ENCODE data around the gene WASHC1. TPM values are rescaled to one million over a fixed set of nuclear protein-coding genes. Genes with fewer than 3 reads are reported as not detected.
"Not testable (repeated sequence)": the region's sequence is repeated elsewhere in the genome, so short reads cannot be mapped to it uniquely, and the experiment has no call there.

The WASHC1 gene
- total RNA-seq, 4 donors from 2014 or later = 4.2 to 10.6 (median 6.0) TPM

GRCh38 chr9:11206-11605, 18.1 kb downstream of the WASHC1 start:
- not testable (repeated sequence) for H3K4me1 ChIP-seq, H3K9me3 ChIP-seq, H3K27me3 ChIP-seq, ATAC-seq, H3K36me3 ChIP-seq, H3K4me3 ChIP-seq, H3K27ac ChIP-seq
- peak in 1 of 4 experiments; percentile 23 for TF ChIP-seq CTCF (IDR thresholded peaks at IDR 0.05)
- no CpG with 5 or more reads among the region's 26 CpGs for WGBS, 2 donors (ENCODE audit: low coverage in 1 of 2)

- not testable (repeated sequence) for H3K4me1 ChIP-seq, H3K36me3 ChIP-seq, H3K27ac ChIP-seq, ATAC-seq, H3K27me3 ChIP-seq, H3K9me3 ChIP-seq, H3K4me3 ChIP-seq
- WGBS, 2 donors (ENCODE audit: low coverage in 1 of 2) = 59 to 76% methylated on average over 5 to 6 of the region's 41 CpGs
Measured at GRCh38 chr9:10653-11053, 18.6 kb downstream of the WASHC1 start.

- H3K27me3 ChIP-seq, H3K4me3 ChIP-seq, ATAC-seq, H3K4me1 ChIP-seq, H3K36me3 ChIP-seq, H3K27ac ChIP-seq, H3K9me3 ChIP-seq: not testable (repeated sequence)
- WGBS, 2 donors (ENCODE audit: low coverage in 1 of 2) = 100% methylated on average over 2 of the region's 13 CpGs; no CpG with 5 or more reads in 1 of the 2 donors
Measured at GRCh38 chr9:10207-10606, 19.0 kb downstream of the WASHC1 start.

Other genes with a start within 250 kb of the WASHC1 start
- under 1 TPM; 0.13 to 0.89 (median 0.56) TPM for gene FOXD4, start 89.0 kb upstream of the WASHC1 start, total RNA-seq
- 10 to 100 TPM; 26.0 to 53.4 (median 32.6) TPM for gene ZNG1A, start 149.6 kb upstream of the WASHC1 start, total RNA-seq
- 10 to 100 TPM; 11.6 to 46.1 (median 31.8) TPM for gene DOCK8, start 185.4 kb upstream of the WASHC1 start, total RNA-seq

Data from gastroesophageal sphincter (tissue), 4 donors.